Upper lobe of right lung (tissue), 1 donor: ENCODE measurements around the gene BABAM2. TPM values are rescaled to one million over a fixed set of nuclear protein-coding genes. Genes with fewer than 3 reads are reported as not detected.

Experiments used
- ATAC-seq: fragments of 200-7000 bp; cut with Tn5 transposase; one replicate; pipeline ENCODE4 v1.9.1; 2020; ENCODE audit warnings: mild to moderate bottlenecking, moderate library complexity
- DNase-seq: peaks from one replicate; pipeline ENCODE4 v3.0.0-alpha.2; 2020
- H3K27ac ChIP-seq: fragments of 200-600 bp; one replicate; pipeline ENCODE4 v1.8.0; 2022
- H3K27me3 ChIP-seq: fragments of 200-600 bp; one replicate; pipeline ENCODE4 v1.8.0; 2022; ENCODE audit warnings: mild to moderate bottlenecking
- H3K36me3 ChIP-seq: fragments of 200-600 bp; one replicate; pipeline ENCODE4 v1.8.0; 2022
- H3K4me1 ChIP-seq: fragments of 200-600 bp; one replicate; pipeline ENCODE4 v1.8.0; 2022
- H3K4me3 ChIP-seq: fragments of 200-600 bp; one replicate; pipeline ENCODE4 v1.8.0; 2022; ENCODE audit warnings: mild to moderate bottlenecking
- H3K9me3 ChIP-seq: fragments of 200-600 bp; one replicate; pipeline ENCODE4 v1.8.0; 2022
- intact Hi-C: fragments of 100-400 bp; cut with DNase I; formaldehyde crosslinking; loops from one replicate; pipeline ENCODE4 v1.11.0; 2022
- total RNA-seq: library from RNA; stranded (reverse); fragmentation: NEBNext Ultra II Directional; extraction: Animal tissue kit (Norgen Biotek cat#: 25700); gene quantifications from one replicate; pipeline ENCODE4 v1.2.1, GENCODE V29; 2021
- TF ChIP-seq, protein P1 (sequence below): fragments of 200-600 bp; IDR thresholded peaks from one replicate; pipeline ENCODE4 v1.8.0; 2022; ENCODE audit warnings: antibody characterized with exemption
- donor health status: DM: no; HTN: yes; CAD: no; lungs with severe emphysema.

The BABAM2 gene
- total RNA-seq, 1 donor from 2014 or later: 36.2 TPM

DNA sequence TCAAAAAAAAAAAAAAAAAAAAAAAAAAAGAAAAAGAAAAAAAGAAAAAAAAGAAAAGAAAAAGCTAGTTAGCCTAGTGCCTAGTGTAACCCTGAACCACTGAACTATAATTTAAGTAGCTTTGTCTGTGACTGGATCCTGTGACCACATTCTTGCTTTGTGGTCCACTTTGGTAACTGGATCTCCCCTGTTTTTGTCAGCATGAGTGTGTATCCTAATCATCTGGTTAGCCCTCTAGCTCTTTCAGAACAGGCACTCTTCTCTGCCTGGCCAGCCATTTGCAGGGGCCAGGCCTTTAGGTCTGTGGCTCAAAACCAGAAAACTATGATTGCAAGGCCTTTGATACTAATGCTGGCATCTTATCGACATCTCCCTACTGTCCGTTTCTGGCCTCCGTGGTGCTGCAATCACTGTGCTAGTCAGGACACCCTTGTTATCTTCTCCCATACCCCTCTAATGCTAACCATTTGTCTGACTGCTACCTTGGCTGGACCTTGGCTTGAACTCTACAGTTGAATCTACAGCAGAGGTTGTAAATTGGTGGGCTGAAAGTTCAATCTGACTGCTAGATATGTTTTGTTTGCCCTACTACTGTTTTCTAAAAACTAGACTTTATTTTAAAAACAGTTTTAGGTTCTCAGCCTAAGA lies 40.8 kb upstream of the BABAM2 start:
- DNase-seq: no peak
- no peaks in the 10 kb centered on the region for H3K27me3 ChIP-seq
- no peak overlapping the region for H3K4me3 ChIP-seq
- H3K27ac ChIP-seq: no peak overlapping the region
- H3K36me3 ChIP-seq: no peaks in the 10 kb centered on the region
- intact Hi-C loops: no loop called here
- no peak for ATAC-seq
- H3K9me3 ChIP-seq: no peaks in the 10 kb centered on the region
- no peaks in the 10 kb centered on the region for H3K4me1 ChIP-seq
- TF ChIP-seq, protein P1, sequence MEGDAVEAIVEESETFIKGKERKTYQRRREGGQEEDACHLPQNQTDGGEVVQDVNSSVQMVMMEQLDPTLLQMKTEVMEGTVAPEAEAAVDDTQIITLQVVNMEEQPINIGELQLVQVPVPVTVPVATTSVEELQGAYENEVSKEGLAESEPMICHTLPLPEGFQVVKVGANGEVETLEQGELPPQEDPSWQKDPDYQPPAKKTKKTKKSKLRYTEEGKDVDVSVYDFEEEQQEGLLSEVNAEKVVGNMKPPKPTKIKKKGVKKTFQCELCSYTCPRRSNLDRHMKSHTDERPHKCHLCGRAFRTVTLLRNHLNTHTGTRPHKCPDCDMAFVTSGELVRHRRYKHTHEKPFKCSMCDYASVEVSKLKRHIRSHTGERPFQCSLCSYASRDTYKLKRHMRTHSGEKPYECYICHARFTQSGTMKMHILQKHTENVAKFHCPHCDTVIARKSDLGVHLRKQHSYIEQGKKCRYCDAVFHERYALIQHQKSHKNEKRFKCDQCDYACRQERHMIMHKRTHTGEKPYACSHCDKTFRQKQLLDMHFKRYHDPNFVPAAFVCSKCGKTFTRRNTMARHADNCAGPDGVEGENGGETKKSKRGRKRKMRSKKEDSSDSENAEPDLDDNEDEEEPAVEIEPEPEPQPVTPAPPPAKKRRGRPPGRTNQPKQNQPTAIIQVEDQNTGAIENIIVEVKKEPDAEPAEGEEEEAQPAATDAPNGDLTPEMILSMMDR: no peak

DNA sequence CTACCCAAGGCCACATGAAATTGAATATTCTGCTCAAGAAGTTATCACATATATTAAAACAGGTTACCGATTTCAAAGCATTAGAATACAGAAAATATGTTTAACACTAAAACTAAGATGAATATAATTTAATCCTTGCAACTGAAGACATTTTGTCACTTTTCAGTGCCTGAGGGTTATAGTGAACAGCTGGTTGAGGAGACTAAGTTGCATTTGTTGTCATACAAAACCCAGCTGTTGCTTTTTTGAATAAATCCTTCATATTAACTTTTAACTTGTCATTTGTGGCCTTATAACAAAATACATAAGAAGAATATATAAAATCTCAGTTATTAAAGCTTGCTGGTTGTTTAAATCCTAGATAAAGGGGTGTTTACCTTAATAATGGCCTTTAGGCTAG lies 37.8 kb upstream of the BABAM2 start:
- no peak for DNase-seq
- H3K4me3 ChIP-seq: no peak overlapping the region
- TF ChIP-seq, protein P1: no peak
- H3K4me1 ChIP-seq: no peaks in the 10 kb centered on the region
- H3K36me3 ChIP-seq: no peaks in the 10 kb centered on the region
- ATAC-seq: no peak
- no peaks in the 10 kb centered on the region for H3K27me3 ChIP-seq
- no peaks in the 10 kb centered on the region for H3K9me3 ChIP-seq
- no peak overlapping the region for H3K27ac ChIP-seq
- intact Hi-C loops: no loop called here

DNA sequence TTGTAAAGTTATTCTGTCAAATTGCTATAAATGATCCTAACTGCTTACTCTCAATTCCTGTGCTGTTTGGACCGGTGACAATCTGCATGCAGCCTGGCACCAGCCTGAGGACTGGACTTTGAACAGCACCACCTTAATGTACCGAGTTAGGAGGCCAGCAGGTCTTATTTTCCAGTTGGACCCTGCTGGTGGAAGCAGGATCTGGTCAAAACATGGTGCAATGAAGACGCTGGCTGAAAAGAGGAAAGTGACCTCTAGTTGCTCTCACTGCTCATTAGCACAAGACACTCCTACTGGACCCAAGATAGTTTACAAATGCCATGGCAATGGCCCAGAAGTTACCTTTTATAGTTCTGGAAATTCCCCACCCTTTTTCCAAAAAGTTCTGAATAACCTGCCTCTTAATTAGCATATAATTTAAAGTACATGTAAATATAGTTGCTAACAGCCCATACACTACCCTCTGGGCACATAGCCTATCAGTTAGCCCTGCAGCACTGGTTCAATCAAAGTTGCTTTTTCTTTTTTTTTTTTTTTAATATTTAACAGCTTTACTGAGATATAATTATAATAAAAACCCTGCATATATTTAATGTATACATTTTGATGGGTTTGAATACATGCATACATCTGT lies 36.2 kb upstream of the BABAM2 start:
- no peaks in the 10 kb centered on the region for H3K27me3 ChIP-seq
- TF ChIP-seq, protein P1: no peak
- H3K27ac ChIP-seq: no peak overlapping the region
- H3K4me1 ChIP-seq: no peaks in the 10 kb centered on the region
- ATAC-seq (no peak), DNase-seq (no peak)
- H3K4me3 ChIP-seq: no peak overlapping the region
- no peaks in the 10 kb centered on the region for H3K9me3 ChIP-seq
- no peaks in the 10 kb centered on the region for H3K36me3 ChIP-seq
- intact Hi-C loops: no loop called here

DNA sequence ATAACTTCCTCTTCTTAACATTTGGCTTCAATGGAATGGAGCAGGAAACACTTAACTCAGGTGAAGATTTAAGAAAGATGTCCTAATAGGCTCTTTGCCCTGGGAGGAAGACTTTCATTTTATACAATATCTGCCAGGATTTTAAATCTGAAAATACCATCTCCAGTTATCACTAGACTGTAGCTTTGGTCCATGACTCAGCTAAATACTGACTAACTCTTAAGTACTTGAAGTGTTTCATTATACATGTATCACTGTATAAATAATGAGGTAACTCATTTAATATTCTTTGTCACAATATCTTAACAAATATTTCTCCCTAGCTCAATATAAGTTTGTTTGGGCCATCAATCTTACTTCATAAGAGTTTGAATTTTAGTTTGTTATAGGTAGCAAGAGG lies 35.1 kb upstream of the BABAM2 start:
- H3K4me1 ChIP-seq: no peaks in the 10 kb centered on the region
- DNase-seq (no peak), ATAC-seq (peak; percentile 51)
- no peaks in the 10 kb centered on the region for H3K36me3 ChIP-seq
- no peak overlapping the region for H3K27ac ChIP-seq
- no peak overlapping the region for H3K4me3 ChIP-seq
- H3K9me3 ChIP-seq: no peaks in the 10 kb centered on the region
- TF ChIP-seq, protein P1: no peak
- intact Hi-C loops: no loop called here
- H3K27me3 ChIP-seq: no peaks in the 10 kb centered on the region

DNA sequence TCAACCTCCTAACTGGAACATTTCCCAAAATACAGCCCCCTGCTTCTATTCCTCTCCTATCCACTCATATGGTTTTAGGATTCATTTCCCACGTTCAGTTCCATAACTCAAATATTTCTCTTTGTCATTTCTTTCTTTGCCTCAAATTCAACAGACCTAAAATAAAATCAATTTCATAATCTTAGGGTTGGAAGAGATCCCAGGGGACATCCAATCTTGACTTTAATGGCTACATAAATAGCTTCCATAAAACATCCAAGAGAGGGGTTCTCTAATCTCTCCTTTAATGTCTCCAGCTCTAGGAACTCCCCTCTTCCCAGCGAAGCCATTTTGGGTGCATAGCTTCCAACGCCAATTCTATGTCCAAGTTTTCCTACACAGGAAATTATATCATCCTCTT lies 34.1 kb upstream of the BABAM2 start:
- H3K27ac ChIP-seq: no peak overlapping the region
- H3K4me1 ChIP-seq: no peaks in the 10 kb centered on the region
- TF ChIP-seq, protein P1: no peak
- H3K4me3 ChIP-seq: no peak overlapping the region
- no peaks in the 10 kb centered on the region for H3K9me3 ChIP-seq
- no peak for ATAC-seq
- H3K36me3 ChIP-seq: no peaks in the 10 kb centered on the region
- intact Hi-C loops: no loop called here
- no peaks in the 10 kb centered on the region for H3K27me3 ChIP-seq
- DNase-seq: no peak
